Measurements from ENCODE around the gene DRAP1. TPM values are rescaled to one million over a fixed set of nuclear protein-coding genes. Genes with fewer than 3 reads are reported as not detected.

Gene DRAP1
- total RNA-seq, 2 experiments from 2014 or later = 68.2 to 93.2 TPM

GRCh38 chr11:65903715-65904114 lies 15.5 kb upstream of the DRAP1 start:
- no peak for DNase-seq (ENCODE audit: low spot score)
- no peak overlapping the region for H3K4me3 ChIP-seq (ENCODE audit: low read depth, low read length, poor library complexity, severe bottlenecking)
- no peak overlapping the region for H2AFZ ChIP-seq (ENCODE audit: low read length)
- H3K9me2 ChIP-seq (ENCODE audit: insufficient read depth, low read length) = no peaks in the 10 kb centered on the region
- CTCF ChIA-PET (ENCODE audit: unreplicated experiment) = no interaction called here
- no peaks in the 10 kb centered on the region for H3K9me3 ChIP-seq (ENCODE audit: low read length)
- no peaks in the 10 kb centered on the region for H4K20me1 ChIP-seq (ENCODE audit: insufficient read depth, low read length)
- H3K36me3 ChIP-seq (ENCODE audit: insufficient read depth, low read length) = no peaks in the 10 kb centered on the region
- BruUV-seq (replicated peaks) = no TSS peak
- no peak overlapping the region for H3K27ac ChIP-seq (ENCODE audit: low read depth, low read length, poor library complexity, severe bottlenecking)
- H3K4me1 ChIP-seq (ENCODE audit: insufficient read depth, low read length, poor library complexity, severe bottlenecking) = peaks cover 19% of the 10 kb centered on the region
- intact Hi-C loops (cut with micrococcal nuclease; ENCODE audit: unreplicated experiment) = no loop called here
- H3K79me2 ChIP-seq (ENCODE audit: insufficient read depth, low read depth, low read length) = no peaks in the 10 kb centered on the region
- POLR2A ChIA-PET = no interaction called here
- TF ChIP-seq EZH2phosphoT487 (IDR thresholded peaks at IDR 0.05; ENCODE audit: borderline replicate concordance, low read depth, low read length) (no peak), CTCF (conservative IDR thresholded peaks at IDR 0.05; ENCODE audit: low read length) (no peak)
- no peak overlapping the region for H3K4me2 ChIP-seq (ENCODE audit: low read length)

GRCh38 chr11:65906602-65907001 lies 12.6 kb upstream of the DRAP1 start:
- Histone ChIP-seq H3K4me2 (ENCODE audit: low read length) (no peak overlapping the region), H4K20me1 (ENCODE audit: insufficient read depth, low read length) (no peaks in the 10 kb centered on the region), H3K4me1 (ENCODE audit: insufficient read depth, low read length, poor library complexity, severe bottlenecking) (no peaks in the 10 kb centered on the region), H3K4me3 (ENCODE audit: low read depth, low read length, poor library complexity, severe bottlenecking) (no peak overlapping the region), H3K9me2 (ENCODE audit: insufficient read depth, low read length) (no peaks in the 10 kb centered on the region), H3K79me2 (ENCODE audit: insufficient read depth, low read depth, low read length) (no peaks in the 10 kb centered on the region), H2AFZ (ENCODE audit: low read length) (no peak overlapping the region), H3K27ac (ENCODE audit: low read depth, low read length, poor library complexity, severe bottlenecking) (no peak overlapping the region), H3K36me3 (ENCODE audit: insufficient read depth, low read length) (no peaks in the 10 kb centered on the region), H3K9me3 (ENCODE audit: low read length) (no peaks in the 10 kb centered on the region)
- no peak for DNase-seq (ENCODE audit: low spot score)
- BruUV-seq (replicated peaks) = no TSS peak
- intact Hi-C loops (cut with micrococcal nuclease; ENCODE audit: unreplicated experiment) = no loop called here
- ChIA-PET CTCF (ENCODE audit: unreplicated experiment) (no interaction called here), POLR2A (no interaction called here)
- TF ChIP-seq EZH2phosphoT487 (IDR thresholded peaks at IDR 0.05; ENCODE audit: borderline replicate concordance, low read depth, low read length) (no peak), CTCF (conservative IDR thresholded peaks at IDR 0.05; ENCODE audit: low read length) (no peak)

GRCh38 chr11:65907878-65908277 lies 11.3 kb upstream of the DRAP1 start:
- H3K4me2 ChIP-seq (ENCODE audit: low read length) = no peak overlapping the region
- POLR2A ChIA-PET = no interaction called here
- intact Hi-C loops (cut with micrococcal nuclease; ENCODE audit: unreplicated experiment) = no loop called here
- H3K4me3 ChIP-seq (ENCODE audit: low read depth, low read length, poor library complexity, severe bottlenecking) = no peak overlapping the region
- TF ChIP-seq CTCF (conservative IDR thresholded peaks at IDR 0.05; ENCODE audit: low read length) (no peak), EZH2phosphoT487 (IDR thresholded peaks at IDR 0.05; ENCODE audit: borderline replicate concordance, low read depth, low read length) (no peak)
- no peak overlapping the region for H2AFZ ChIP-seq (ENCODE audit: low read length)
- no peaks in the 10 kb centered on the region for H4K20me1 ChIP-seq (ENCODE audit: insufficient read depth, low read length)
- H3K79me2 ChIP-seq (ENCODE audit: insufficient read depth, low read depth, low read length) = no peaks in the 10 kb centered on the region
- no peaks in the 10 kb centered on the region for H3K4me1 ChIP-seq (ENCODE audit: insufficient read depth, low read length, poor library complexity, severe bottlenecking)
- H3K9me3 ChIP-seq (ENCODE audit: low read length) = no peaks in the 10 kb centered on the region
- DNase-seq (ENCODE audit: low spot score) = no peak
- BruUV-seq (replicated peaks) = no TSS peak
- H3K27ac ChIP-seq (ENCODE audit: low read depth, low read length, poor library complexity, severe bottlenecking) = no peak overlapping the region
- H3K9me2 ChIP-seq (ENCODE audit: insufficient read depth, low read length) = no peaks in the 10 kb centered on the region
- CTCF ChIA-PET (ENCODE audit: unreplicated experiment) = no interaction called here
- no peaks in the 10 kb centered on the region for H3K36me3 ChIP-seq (ENCODE audit: insufficient read depth, low read length)

Data from OCI-LY7 (cell line).